MM.1S (cell line): ENCODE data around the gene KCNJ11.

ENCODE experiments used
- DNase-seq: peaks from one replicate; pipeline ENCODE4 v3.0.0-alpha.2; 2015
- H2AFZ ChIP-seq: fragments of 300-600 bp; sonication (generic); 2 replicates; pipeline ENCODE4 v1.6.0; 2016; ENCODE audit warnings: antibody characterized with exemption, low read length
- H3F3A ChIP-seq: fragments of 300-600 bp; sonication (generic); 2 replicates; pipeline ENCODE4 v1.6.1; 2016; ENCODE audit warnings: mild to moderate bottlenecking, antibody characterized with exemption, low read length, moderate library complexity, mixed read lengths; ENCODE audit not compliant: insufficient read depth
- H3K27ac ChIP-seq: fragments of 300-600 bp; sonication (generic); 2 replicates; pipeline ENCODE4 v1.5.1; 2016; ENCODE audit warnings: mild to moderate bottlenecking, low read length
- H3K27me3 ChIP-seq: fragments of 300-600 bp; sonication (generic); replicated peaks from 2 replicates; pipeline ENCODE4 v1.6.0; 2016; ENCODE audit warnings: low read length; ENCODE audit not compliant: insufficient read depth
- H3K36me3 ChIP-seq: fragments of 300-600 bp; sonication (generic); replicated peaks from 2 replicates; pipeline ENCODE4 v1.6.1; 2016; ENCODE audit warnings: mild to moderate bottlenecking, low read length, mixed read lengths; ENCODE audit not compliant: insufficient read depth
- H3K4me1 ChIP-seq: fragments of 300-600 bp; sonication (generic); 2 replicates; pipeline ENCODE4 v1.6.1; 2016; ENCODE audit warnings: low read length, mixed read lengths
- H3K4me2 ChIP-seq: fragments of 300-600 bp; sonication (generic); 2 replicates; pipeline ENCODE4 v1.6.0; 2016; ENCODE audit warnings: low read depth, low read length
- H3K4me3 ChIP-seq: fragments of 300-600 bp; sonication (generic); 2 replicates; pipeline ENCODE4 v1.5.1; 2016; ENCODE audit warnings: low read length, mixed read lengths
- H3K79me2 ChIP-seq: fragments of 300-600 bp; sonication (generic); 2 replicates; pipeline ENCODE4 v1.6.1; 2016; ENCODE audit warnings: mixed run types, low read length, mixed read lengths
- H3K9ac ChIP-seq: fragments of 300-600 bp; sonication (generic); 2 replicates; pipeline ENCODE4 v1.6.1; 2016; ENCODE audit warnings: low read length, mixed read lengths
- H3K9me2 ChIP-seq: fragments of 300-600 bp; sonication (generic); replicated peaks from 2 replicates; pipeline ENCODE4 v1.6.1; 2016; ENCODE audit warnings: mild to moderate bottlenecking, low read length, mixed read lengths; ENCODE audit not compliant: insufficient read depth
- H3K9me3 ChIP-seq: fragments of 300-600 bp; sonication (generic); replicated peaks from 2 replicates; pipeline ENCODE4 v1.6.1; 2016; ENCODE audit warnings: mild to moderate bottlenecking, low read length, mixed read lengths; ENCODE audit not compliant: insufficient read depth
- H4K20me1 ChIP-seq: fragments of 300-600 bp; sonication (generic); 2 replicates; pipeline ENCODE4 v1.6.1; 2016; ENCODE audit warnings: mild to moderate bottlenecking, low read length, moderate library complexity, mixed read lengths; ENCODE audit not compliant: insufficient read depth
- CTCF ChIP-seq: fragments of 300-600 bp; sonication (generic); IDR thresholded peaks from 2 replicates; pipeline ENCODE4 v1.5.1; 2016; ENCODE audit warnings: antibody characterized with exemption, low read length, mixed read lengths
- EZH2 ChIP-seq: fragments of 300-600 bp; sonication (generic); optimal IDR thresholded peaks from 2 replicates; pipeline ENCODE3; 2017; ENCODE audit warnings: low read depth, mild to moderate bottlenecking, antibody characterized with exemption, low read length, mixed read lengths
- EZH2phosphoT487 ChIP-seq: fragments of 300-600 bp; sonication (generic); IDR thresholded peaks from 2 replicates; pipeline ENCODE4 v1.6.1; 2018; ENCODE audit warnings: antibody characterized with exemption, low read length

Gene KCNJ11

GRCh38 chr11:17371614-17372013 lies 16.8 kb downstream of the KCNJ11 start:
- Histone ChIP-seq H3K36me3 (no peaks in the 10 kb centered on the region), H4K20me1 (no peaks in the 10 kb centered on the region), H3K27ac (no peak overlapping the region), H3K79me2 (no peaks in the 10 kb centered on the region), H3K9me2 (no peaks in the 10 kb centered on the region), H3K9me3 (no peaks in the 10 kb centered on the region), H3F3A (no peaks in the 10 kb centered on the region), H3K4me1 (no peaks in the 10 kb centered on the region), H3K27me3 (no peaks in the 10 kb centered on the region), H3K4me2 (no peak overlapping the region), H3K4me3 (no peak overlapping the region), H2AFZ (no peak overlapping the region), H3K9ac (no peak overlapping the region)
- no peak for DNase-seq
- TF ChIP-seq CTCF (no peak), EZH2 (no peak), EZH2phosphoT487 (no peak)

- no peaks in the 10 kb centered on the region for H3K9me2 ChIP-seq
- no peaks in the 10 kb centered on the region for H3F3A ChIP-seq
- no peak for TF ChIP-seq EZH2
- TF ChIP-seq EZH2phosphoT487, result no peak
- TF ChIP-seq CTCF, result no peak
- no peak overlapping the region for H3K4me2 ChIP-seq
- no peaks in the 10 kb centered on the region for H4K20me1 ChIP-seq
- H3K4me3 ChIP-seq, result no peak overlapping the region
- no peaks in the 10 kb centered on the region for H3K27me3 ChIP-seq
- H3K9me3 ChIP-seq, result no peaks in the 10 kb centered on the region
- no peak overlapping the region for H3K27ac ChIP-seq
- no peak overlapping the region for H3K9ac ChIP-seq
- no peaks in the 10 kb centered on the region for H3K79me2 ChIP-seq
- DNase-seq, result no peak
- H3K4me1 ChIP-seq, result no peaks in the 10 kb centered on the region
- no peaks in the 10 kb centered on the region for H3K36me3 ChIP-seq
- H2AFZ ChIP-seq, result no peak overlapping the region
Observed at GRCh38 chr11:17369684-17370243, 18.7 kb downstream of the KCNJ11 start.

- H3K36me3 ChIP-seq, result no peaks in the 10 kb centered on the region
- no peaks in the 10 kb centered on the region for H3K9me3 ChIP-seq
- no peak overlapping the region for H2AFZ ChIP-seq
- H3K4me3 ChIP-seq, result no peak overlapping the region
- H3F3A ChIP-seq, result no peaks in the 10 kb centered on the region
- H3K9ac ChIP-seq, result no peak overlapping the region
- TF ChIP-seq EZH2 (no peak), EZH2phosphoT487 (no peak), CTCF (no peak)
- no peak overlapping the region for H3K4me2 ChIP-seq
- no peak overlapping the region for H3K27ac ChIP-seq
- no peaks in the 10 kb centered on the region for H3K9me2 ChIP-seq
- no peaks in the 10 kb centered on the region for H3K27me3 ChIP-seq
- H3K79me2 ChIP-seq, result no peaks in the 10 kb centered on the region
- no peak for DNase-seq
- H4K20me1 ChIP-seq, result no peaks in the 10 kb centered on the region
- no peaks in the 10 kb centered on the region for H3K4me1 ChIP-seq
Observed at GRCh38 chr11:17369094-17369493, 19.4 kb downstream of the KCNJ11 start.
